Measurements from ENCODE around the gene RD3L. TPM values are rescaled to one million over a fixed set of nuclear protein-coding genes. Genes with fewer than 3 reads are reported as not detected.

RD3L gene
- total RNA-seq, 6 experiments from 2014 or later = not detected

DNA sequence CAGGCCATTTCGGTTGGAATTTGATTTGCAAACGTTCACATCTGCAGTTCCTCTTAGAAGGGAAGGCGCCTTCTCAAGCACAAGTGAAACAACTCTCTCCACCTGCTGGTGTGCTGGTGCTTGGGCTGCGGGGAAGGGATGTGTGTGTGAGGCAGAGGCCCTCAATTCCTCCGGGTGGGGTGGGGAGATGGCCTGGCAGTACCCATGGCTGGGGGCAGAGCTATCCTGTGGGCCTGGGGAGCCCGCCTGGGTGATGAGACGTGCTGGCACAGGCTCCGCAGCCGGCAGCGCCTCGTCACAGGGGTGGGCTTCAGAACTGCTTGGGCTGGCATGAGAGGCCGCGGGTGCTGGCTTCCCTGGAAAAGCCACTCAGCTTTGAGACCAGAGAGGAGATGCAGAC lies 43.0 kb downstream of the RD3L start:
- TF ChIP-seq, protein P1, sequence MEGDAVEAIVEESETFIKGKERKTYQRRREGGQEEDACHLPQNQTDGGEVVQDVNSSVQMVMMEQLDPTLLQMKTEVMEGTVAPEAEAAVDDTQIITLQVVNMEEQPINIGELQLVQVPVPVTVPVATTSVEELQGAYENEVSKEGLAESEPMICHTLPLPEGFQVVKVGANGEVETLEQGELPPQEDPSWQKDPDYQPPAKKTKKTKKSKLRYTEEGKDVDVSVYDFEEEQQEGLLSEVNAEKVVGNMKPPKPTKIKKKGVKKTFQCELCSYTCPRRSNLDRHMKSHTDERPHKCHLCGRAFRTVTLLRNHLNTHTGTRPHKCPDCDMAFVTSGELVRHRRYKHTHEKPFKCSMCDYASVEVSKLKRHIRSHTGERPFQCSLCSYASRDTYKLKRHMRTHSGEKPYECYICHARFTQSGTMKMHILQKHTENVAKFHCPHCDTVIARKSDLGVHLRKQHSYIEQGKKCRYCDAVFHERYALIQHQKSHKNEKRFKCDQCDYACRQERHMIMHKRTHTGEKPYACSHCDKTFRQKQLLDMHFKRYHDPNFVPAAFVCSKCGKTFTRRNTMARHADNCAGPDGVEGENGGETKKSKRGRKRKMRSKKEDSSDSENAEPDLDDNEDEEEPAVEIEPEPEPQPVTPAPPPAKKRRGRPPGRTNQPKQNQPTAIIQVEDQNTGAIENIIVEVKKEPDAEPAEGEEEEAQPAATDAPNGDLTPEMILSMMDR (IDR thresholded peaks at IDR 0.05) = no peak
- peaks cover 11% of the 10 kb centered on the region for H3K27me3 Mint-ChIP-seq (ENCODE audit: insufficient read depth)
- 0 out of 2 replicates have a peak, but pooled peaks cover 1% of the 10 kb centered on the region for H3K4me1 Mint-ChIP-seq (ENCODE audit: low read depth)
- H3K4me3 Mint-ChIP-seq = no peak overlapping the region
- peaks cover 8% of the 10 kb centered on the region; the same call in 1 of the 2 replicates for H3K9me3 Mint-ChIP-seq
- no peak overlapping the region for H3K27ac Mint-ChIP-seq
- H3K36me3 Mint-ChIP-seq (ENCODE audit: low read depth) = peaks cover 6% of the 10 kb centered on the region
- no peak for DNase-seq

DNA sequence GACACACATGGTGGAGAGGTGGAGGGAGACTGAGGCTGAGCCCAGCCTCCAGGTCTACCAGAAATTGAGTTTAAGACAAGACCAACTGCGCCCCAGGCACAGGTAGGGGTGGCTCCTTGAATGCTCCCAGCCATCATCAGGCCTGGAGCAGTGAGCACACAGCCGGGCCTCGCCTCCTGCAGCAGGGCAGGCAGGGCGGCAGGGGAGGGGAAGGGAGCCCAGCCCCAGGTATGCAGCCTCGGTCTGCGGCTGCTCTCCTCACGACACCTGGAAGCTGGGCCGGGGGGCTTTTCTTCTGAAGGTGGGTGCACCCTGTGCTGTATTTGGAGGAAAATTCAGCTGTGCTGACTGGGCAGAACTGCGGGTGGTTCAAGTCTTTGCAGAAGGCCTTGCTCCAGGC lies 43.6 kb downstream of the RD3L start:
- DNase-seq = no peak
- Mint-ChIP-seq H3K4me1 (ENCODE audit: low read depth) (no peaks in the 10 kb centered on the region), H3K9me3 (peaks cover 8% of the 10 kb centered on the region; the same call in 1 of the 2 replicates), H3K27me3 (ENCODE audit: insufficient read depth) (peaks cover 12% of the 10 kb centered on the region), H3K27ac (no peak overlapping the region), H3K4me3 (no peak overlapping the region), H3K36me3 (ENCODE audit: low read depth) (peaks cover 6% of the 10 kb centered on the region)
- TF ChIP-seq, protein P1 (IDR thresholded peaks at IDR 0.05) = no peak

DNA sequence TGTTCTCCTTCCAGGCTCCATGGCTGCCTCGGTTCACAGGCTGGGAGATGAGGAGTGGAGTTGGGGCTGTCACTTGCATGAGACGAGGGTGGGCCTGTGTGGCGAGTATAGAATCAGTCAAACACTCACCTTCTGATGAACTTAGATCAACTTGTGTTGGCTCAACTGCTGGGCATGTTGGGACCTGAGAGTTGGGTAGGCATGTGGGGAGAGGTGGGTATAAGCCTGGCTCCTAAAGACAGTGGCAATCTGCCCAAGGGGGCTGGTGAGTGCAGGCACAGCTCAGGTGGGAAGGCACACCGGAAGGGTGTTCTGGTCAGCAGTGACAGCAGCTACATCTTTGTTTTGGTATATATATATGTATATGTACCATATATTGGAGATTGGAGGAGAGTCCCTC lies 44.1 kb downstream of the RD3L start:
- TF ChIP-seq, protein P1 (IDR thresholded peaks at IDR 0.05) = no peak
- Mint-ChIP-seq H3K9me3 (peaks cover 8% of the 10 kb centered on the region; the same call in 1 of the 2 replicates), H3K4me3 (no peak overlapping the region), H3K27ac (no peak overlapping the region), H3K36me3 (ENCODE audit: low read depth) (peaks cover 6% of the 10 kb centered on the region), H3K4me1 (ENCODE audit: low read depth) (no peaks in the 10 kb centered on the region), H3K27me3 (ENCODE audit: insufficient read depth) (peaks cover 13% of the 10 kb centered on the region)
- no peak for DNase-seq

DNA sequence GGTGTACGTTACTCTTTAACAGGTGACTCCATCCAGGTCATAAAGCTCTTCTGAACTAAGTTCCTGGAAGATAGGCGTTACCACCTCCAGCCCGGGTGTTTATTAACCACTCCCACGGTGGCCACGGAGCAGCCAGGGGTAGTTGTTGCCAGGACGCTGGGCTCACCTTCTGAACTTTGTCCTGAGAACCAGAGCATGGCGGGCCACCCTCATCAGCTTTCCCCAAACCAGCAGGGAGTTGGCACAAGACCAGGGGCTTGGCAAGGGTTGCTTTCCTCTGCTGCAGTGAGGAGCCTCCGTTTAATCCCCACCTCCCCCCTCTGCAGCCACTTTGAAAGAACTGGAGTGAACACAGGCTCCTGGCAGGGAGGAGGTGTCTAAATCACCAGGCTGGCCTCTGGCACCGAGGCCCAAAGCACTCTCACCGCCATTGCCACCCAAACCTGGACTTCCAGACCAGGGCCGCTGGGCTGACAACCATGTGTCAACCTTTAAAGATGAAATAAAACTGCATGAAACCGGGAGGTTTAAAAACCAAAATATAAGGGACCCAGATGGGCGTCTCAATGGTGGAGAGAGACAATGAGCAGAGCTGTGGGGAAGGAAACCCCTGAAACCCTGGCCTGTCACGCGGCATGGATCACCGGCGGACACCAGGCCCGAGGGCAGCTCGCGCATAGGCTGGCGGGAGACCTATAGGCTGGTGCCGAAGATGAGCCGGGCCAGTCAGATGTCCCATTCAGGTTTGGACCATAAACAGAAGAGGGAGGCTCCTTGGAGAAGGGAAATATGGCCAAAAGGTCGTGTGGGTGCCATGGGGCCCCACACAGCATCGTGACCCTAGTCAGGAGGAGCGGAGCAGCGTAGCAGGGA lies 45.0 kb downstream of the RD3L start:
- no peak for DNase-seq
- H3K27ac Mint-ChIP-seq = no peak overlapping the region
- H3K9me3 Mint-ChIP-seq = peaks cover 8% of the 10 kb centered on the region; the same call in 1 of the 2 replicates
- H3K4me3 Mint-ChIP-seq = no peak overlapping the region
- H3K36me3 Mint-ChIP-seq (ENCODE audit: low read depth) = peaks cover 6% of the 10 kb centered on the region
- H3K27me3 Mint-ChIP-seq (ENCODE audit: insufficient read depth) = peaks cover 13% of the 10 kb centered on the region
- TF ChIP-seq, protein P1 (IDR thresholded peaks at IDR 0.05) = no peak
- H3K4me1 Mint-ChIP-seq (ENCODE audit: low read depth) = no peaks in the 10 kb centered on the region

DNA sequence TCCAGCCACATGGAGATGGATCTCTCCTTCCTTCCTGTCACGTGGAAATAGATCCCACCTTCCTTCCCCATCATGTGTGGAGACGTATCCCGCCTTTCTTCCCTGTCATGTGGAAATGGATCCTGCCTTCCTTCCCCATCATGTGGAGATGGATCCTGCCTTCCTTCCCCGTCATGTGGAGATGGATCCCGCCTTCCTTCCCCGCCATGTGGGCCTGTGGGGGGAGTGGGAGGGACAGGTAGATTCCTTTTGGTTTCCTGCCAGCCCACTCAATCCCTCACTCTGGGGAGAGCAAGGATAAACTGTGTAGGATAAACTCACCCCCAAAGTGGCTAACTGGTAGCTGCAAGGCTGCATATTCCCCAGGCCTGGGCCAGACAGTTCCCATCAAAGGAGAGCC lies 45.8 kb downstream of the RD3L start:
- Mint-ChIP-seq H3K27me3 (ENCODE audit: insufficient read depth) (peaks cover 13% of the 10 kb centered on the region), H3K4me1 (ENCODE audit: low read depth) (no peaks in the 10 kb centered on the region), H3K4me3 (no peak overlapping the region), H3K9me3 (peaks cover 8% of the 10 kb centered on the region; the same call in 1 of the 2 replicates), H3K27ac (no peak overlapping the region), H3K36me3 (ENCODE audit: low read depth) (peaks cover 6% of the 10 kb centered on the region)
- TF ChIP-seq, protein P1 (IDR thresholded peaks at IDR 0.05) = no peak
- DNase-seq = no peak
